Measurements from ENCODE around the gene GMDS.

Gene GMDS

DNA sequence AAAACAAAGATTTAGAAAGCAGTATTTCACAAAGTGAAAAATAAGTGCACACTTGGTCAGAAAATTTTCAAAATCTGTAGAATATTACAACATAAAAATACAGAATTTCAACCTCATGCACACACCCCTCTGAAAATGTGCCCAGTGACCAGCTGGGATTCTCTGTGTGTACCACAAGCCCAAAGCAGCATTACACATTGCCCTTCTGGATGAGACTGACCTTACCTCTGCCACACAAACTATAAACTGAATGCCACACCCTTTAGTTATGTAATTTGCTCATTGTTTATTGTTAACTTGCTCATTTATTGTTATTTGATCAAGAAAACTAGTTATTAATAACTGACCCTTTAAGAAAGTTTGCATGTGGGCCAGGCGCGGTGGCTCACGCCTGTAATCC is 332.7 kb downstream of the GMDS start:
- Histone ChIP-seq H3K36me3 (ENCODE audit: insufficient read depth) (no peaks in the 10 kb centered on the region), H3K9ac (no peak overlapping the region), H3K27ac (no peak overlapping the region), H4K20me1 (ENCODE audit: insufficient read depth) (no peaks in the 10 kb centered on the region), H2AFZ (ENCODE audit: low read depth) (no peak overlapping the region), H3K4me2 (no peak overlapping the region), H3K4me1 (ENCODE audit: low read depth, poor library complexity, severe bottlenecking) (no peaks in the 10 kb centered on the region), H3K27me3 (ENCODE audit: insufficient read depth, low read depth) (no peaks in the 10 kb centered on the region), H3K79me2 (ENCODE audit: insufficient read depth, low read depth) (no peaks in the 10 kb centered on the region), H3K4me3 (IDR thresholded peaks at IDR 0.05; ENCODE audit: insufficient read depth, low read depth, low read length) (no peak overlapping the region)
- no peak for TF ChIP-seq CTCF (conservative IDR thresholded peaks at IDR 0.05; ENCODE audit: low read depth, low read length)

- Histone ChIP-seq H3K36me3 (ENCODE audit: insufficient read depth) (no peaks in the 10 kb centered on the region), H3K27me3 (ENCODE audit: insufficient read depth, low read depth) (no peaks in the 10 kb centered on the region), H3K4me1 (ENCODE audit: low read depth, poor library complexity, severe bottlenecking) (no peaks in the 10 kb centered on the region), H3K4me3 (IDR thresholded peaks at IDR 0.05; ENCODE audit: insufficient read depth, low read depth, low read length) (no peak overlapping the region), H4K20me1 (ENCODE audit: insufficient read depth) (no peaks in the 10 kb centered on the region), H3K79me2 (ENCODE audit: insufficient read depth, low read depth) (no peaks in the 10 kb centered on the region), H2AFZ (ENCODE audit: low read depth) (no peak overlapping the region), H3K27ac (no peak overlapping the region), H3K9ac (no peak overlapping the region), H3K4me2 (no peak overlapping the region)
- no peak for TF ChIP-seq CTCF (conservative IDR thresholded peaks at IDR 0.05; ENCODE audit: low read depth, low read length)
These were observed 333.9 kb downstream of the GMDS start for GRCh38 chr6:1911474-1911873.

DNA sequence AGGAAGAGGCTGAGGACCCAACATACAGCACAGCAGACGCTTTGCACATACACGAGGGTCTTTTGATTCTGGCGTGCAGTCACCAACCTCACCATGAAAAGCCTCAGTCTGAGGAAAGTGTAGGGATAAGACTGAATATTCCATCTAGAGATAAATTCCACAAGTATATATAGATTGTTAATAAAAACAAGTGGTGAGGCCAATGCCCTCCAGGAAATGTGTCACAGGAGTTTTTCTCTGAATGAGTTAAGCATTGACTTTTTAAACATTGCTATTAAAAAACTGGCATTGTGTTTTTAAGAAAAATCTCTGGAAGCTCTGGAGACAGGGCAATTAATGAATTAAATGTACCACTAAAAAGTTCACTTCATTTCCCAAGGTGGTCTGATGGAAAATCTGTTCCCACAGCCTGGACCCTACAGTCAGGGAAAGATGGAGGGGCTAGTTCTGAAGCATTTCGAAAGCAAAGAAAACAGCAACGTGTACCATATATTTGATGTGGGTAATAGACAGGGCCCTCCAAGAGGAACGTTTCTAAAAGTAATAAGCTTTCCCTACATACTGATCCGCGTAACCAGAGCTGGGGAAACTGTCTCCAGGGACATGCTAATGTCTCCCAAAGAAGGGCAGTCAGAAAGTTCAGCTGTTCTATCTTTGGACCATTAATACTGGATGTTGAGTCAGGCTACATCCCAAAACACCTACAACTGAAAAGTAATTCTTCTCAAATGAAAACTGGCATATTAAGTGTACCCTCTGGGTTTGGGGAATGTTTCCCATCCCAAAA is 334.6 kb downstream of the GMDS start:
- Histone ChIP-seq H3K36me3 (ENCODE audit: insufficient read depth) (no peaks in the 10 kb centered on the region), H3K79me2 (ENCODE audit: insufficient read depth, low read depth) (no peaks in the 10 kb centered on the region), H3K27ac (no peak overlapping the region), H3K4me3 (IDR thresholded peaks at IDR 0.05; ENCODE audit: insufficient read depth, low read depth, low read length) (no peak overlapping the region), H3K4me2 (no peak overlapping the region), H2AFZ (ENCODE audit: low read depth) (no peak overlapping the region), H4K20me1 (ENCODE audit: insufficient read depth) (no peaks in the 10 kb centered on the region), H3K9ac (no peak overlapping the region), H3K4me1 (ENCODE audit: low read depth, poor library complexity, severe bottlenecking) (no peaks in the 10 kb centered on the region), H3K27me3 (ENCODE audit: insufficient read depth, low read depth) (no peaks in the 10 kb centered on the region)
- no peak for TF ChIP-seq CTCF (conservative IDR thresholded peaks at IDR 0.05; ENCODE audit: low read depth, low read length)

GRCh38 chr6:1908784-1909183 is 336.6 kb downstream of the GMDS start:
- no peak overlapping the region for H3K4me3 ChIP-seq (IDR thresholded peaks at IDR 0.05; ENCODE audit: insufficient read depth, low read depth, low read length)
- TF ChIP-seq CTCF (conservative IDR thresholded peaks at IDR 0.05; ENCODE audit: low read depth, low read length): no peak
- H3K9ac ChIP-seq: no peak overlapping the region
- H3K36me3 ChIP-seq (ENCODE audit: insufficient read depth): no peaks in the 10 kb centered on the region
- H4K20me1 ChIP-seq (ENCODE audit: insufficient read depth): no peaks in the 10 kb centered on the region
- no peak overlapping the region for H3K27ac ChIP-seq
- no peaks in the 10 kb centered on the region for H3K4me1 ChIP-seq (ENCODE audit: low read depth, poor library complexity, severe bottlenecking)
- no peaks in the 10 kb centered on the region for H3K79me2 ChIP-seq (ENCODE audit: insufficient read depth, low read depth)
- H3K27me3 ChIP-seq (ENCODE audit: insufficient read depth, low read depth): no peaks in the 10 kb centered on the region
- no peak overlapping the region for H2AFZ ChIP-seq (ENCODE audit: low read depth)
- H3K4me2 ChIP-seq: no peak overlapping the region

Data from KMS-11 (cell line).